SU-DHL-6 (cell line): ENCODE results near the gene STK39.

Source experiments
- H2AFZ ChIP-seq: fragments of 200-600 bp; sonication (generic); 2 replicates; pipeline ENCODE4 v1.6.1; 2014; ENCODE audit warnings: low read depth, mild to moderate bottlenecking, moderate library complexity, mixed read lengths, antibody characterized with exemption, low read length; ENCODE audit not compliant: severe bottlenecking
- H3F3A ChIP-seq: fragments of 200-600 bp; shearing (Covaris generic); 2 replicates; pipeline ENCODE4 v1.6.0; 2016; ENCODE audit warnings: antibody characterized with exemption, mild to moderate bottlenecking; ENCODE audit not compliant: insufficient read depth
- H3K27ac ChIP-seq: fragments of 200-600 bp; sonication (generic); 2 replicates; pipeline ENCODE4 v1.5.1; 2016; ENCODE audit warnings: low read depth, mild to moderate bottlenecking, low read length, moderate library complexity, mixed read lengths
- H3K27me3 ChIP-seq: fragments of 200-600 bp; sonication (generic), shearing (Covaris generic); 2 replicates; pipeline ENCODE4 v1.6.0; 2014; ENCODE audit warnings: mild to moderate bottlenecking, low read length
- H3K36me3 ChIP-seq: fragments of 200-600 bp; sonication (generic); 2 replicates; pipeline ENCODE4 v1.6.1; 2014; ENCODE audit warnings: mild to moderate bottlenecking, low read length, mixed read lengths
- H3K4me2 ChIP-seq: fragments of 300-600, 200-600 bp; shearing (Covaris generic), sonication (generic); 2 replicates; pipeline ENCODE4 v1.6.0; 2014; ENCODE audit warnings: low read length, low read depth, mild to moderate bottlenecking; ENCODE audit not compliant: poor library complexity, severe bottlenecking
- H3K4me3 ChIP-seq: fragments of 200-600 bp; sonication (generic); 2 replicates; pipeline ENCODE4 v1.5.1; 2014; ENCODE audit warnings: antibody characterized with exemption, low read length, mild to moderate bottlenecking, mixed read lengths; ENCODE audit not compliant: insufficient read depth, poor library complexity, severe bottlenecking
- H3K79me2 ChIP-seq: fragments of 200-600 bp; sonication (generic); 2 replicates; pipeline ENCODE4 v1.6.1; 2014; ENCODE audit warnings: mild to moderate bottlenecking, low read length, moderate library complexity; ENCODE audit not compliant: insufficient read depth
- H3K9ac ChIP-seq: fragments of 200-600 bp; sonication (generic); 2 replicates; pipeline ENCODE4 v1.7.0; 2014; ENCODE audit warnings: mild to moderate bottlenecking, low read length
- H3K9me2 ChIP-seq: fragments of 200-600 bp; sonication (generic); replicated peaks from 2 replicates; pipeline ENCODE4 v1.6.1; 2014; ENCODE audit warnings: low read length; ENCODE audit not compliant: insufficient read depth
- H3K9me3 ChIP-seq: fragments of 200-600 bp; sonication (generic); 2 replicates; pipeline ENCODE4 v1.6.1; 2014; ENCODE audit warnings: low read length, mixed read lengths; ENCODE audit not compliant: insufficient read depth
- H4K20me1 ChIP-seq: fragments of 200-600 bp; sonication (generic); 2 replicates; pipeline ENCODE4 v1.6.1; 2014; ENCODE audit warnings: low read depth, mild to moderate bottlenecking, antibody characterized with exemption, low read length, moderate library complexity, mixed read lengths
- EZH2phosphoT487 ChIP-seq: fragments of 200-600 bp; sonication (generic), shearing (Covaris generic); conservative IDR thresholded peaks from 2 replicates; pipeline ENCODE4 v1.6.1; 2018; ENCODE audit warnings: mild to moderate bottlenecking, antibody characterized with exemption, low read length, moderate library complexity, mixed read lengths
- TF ChIP-seq, protein P1 (sequence below): fragments of 200-600 bp; sonication (generic); IDR thresholded peaks from one replicate; pipeline ENCODE4 v1.5.1; 2017; ENCODE audit warnings: antibody characterized with exemption, mild to moderate bottlenecking, low read length, moderate library complexity; ENCODE audit not compliant: insufficient read depth, poor library complexity, severe bottlenecking

Gene STK39

DNA sequence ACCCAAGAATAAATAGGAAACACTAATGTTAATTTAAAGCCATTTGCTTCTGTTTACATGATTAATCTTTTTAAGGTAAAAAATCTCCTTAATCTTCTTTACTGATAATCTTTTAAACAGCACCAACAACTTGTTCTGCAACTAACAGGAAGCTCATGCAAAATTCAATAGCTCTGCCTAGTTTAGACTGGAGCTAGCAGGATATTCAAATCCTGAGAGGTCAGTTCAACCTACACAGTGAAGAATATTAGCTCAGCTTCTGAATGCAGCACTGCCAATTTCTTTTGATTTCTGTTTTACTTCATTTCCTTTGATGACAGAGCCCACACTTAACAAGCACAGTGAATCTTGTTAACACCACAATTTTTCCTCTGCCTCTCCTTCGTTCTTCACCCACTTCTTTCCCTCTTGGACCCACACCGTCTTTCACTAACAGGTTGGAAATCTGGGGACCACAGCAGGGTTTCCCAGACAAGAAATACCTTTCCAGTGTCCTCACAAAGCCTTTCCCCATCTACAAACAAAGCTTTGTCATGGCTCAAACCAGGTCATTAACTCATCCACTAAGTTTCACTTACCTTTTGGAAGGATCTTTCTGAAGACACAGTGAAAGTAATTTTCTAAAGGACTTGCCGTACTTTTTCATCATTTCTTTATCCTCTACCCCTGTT, 109.8 kb downstream of the STK39 start:
- Histone ChIP-seq H3K79me2 (no peaks in the 10 kb centered on the region), H3K27ac (no peak overlapping the region), H3K9me2 (no peaks in the 10 kb centered on the region), H3F3A (peaks cover 3% of the 10 kb centered on the region; the same call in 1 of the 2 replicates), H3K36me3 (no peaks in the 10 kb centered on the region), H3K4me2 (no peak overlapping the region), H3K27me3 (no peaks in the 10 kb centered on the region), H3K4me3 (no peak overlapping the region), H3K9me3 (no peaks in the 10 kb centered on the region), H2AFZ (no peak overlapping the region), H3K9ac (no peak overlapping the region), H4K20me1 (no peaks in the 10 kb centered on the region)
- TF ChIP-seq, protein P1, sequence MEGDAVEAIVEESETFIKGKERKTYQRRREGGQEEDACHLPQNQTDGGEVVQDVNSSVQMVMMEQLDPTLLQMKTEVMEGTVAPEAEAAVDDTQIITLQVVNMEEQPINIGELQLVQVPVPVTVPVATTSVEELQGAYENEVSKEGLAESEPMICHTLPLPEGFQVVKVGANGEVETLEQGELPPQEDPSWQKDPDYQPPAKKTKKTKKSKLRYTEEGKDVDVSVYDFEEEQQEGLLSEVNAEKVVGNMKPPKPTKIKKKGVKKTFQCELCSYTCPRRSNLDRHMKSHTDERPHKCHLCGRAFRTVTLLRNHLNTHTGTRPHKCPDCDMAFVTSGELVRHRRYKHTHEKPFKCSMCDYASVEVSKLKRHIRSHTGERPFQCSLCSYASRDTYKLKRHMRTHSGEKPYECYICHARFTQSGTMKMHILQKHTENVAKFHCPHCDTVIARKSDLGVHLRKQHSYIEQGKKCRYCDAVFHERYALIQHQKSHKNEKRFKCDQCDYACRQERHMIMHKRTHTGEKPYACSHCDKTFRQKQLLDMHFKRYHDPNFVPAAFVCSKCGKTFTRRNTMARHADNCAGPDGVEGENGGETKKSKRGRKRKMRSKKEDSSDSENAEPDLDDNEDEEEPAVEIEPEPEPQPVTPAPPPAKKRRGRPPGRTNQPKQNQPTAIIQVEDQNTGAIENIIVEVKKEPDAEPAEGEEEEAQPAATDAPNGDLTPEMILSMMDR = no peak
- TF ChIP-seq EZH2phosphoT487 = no peak

DNA sequence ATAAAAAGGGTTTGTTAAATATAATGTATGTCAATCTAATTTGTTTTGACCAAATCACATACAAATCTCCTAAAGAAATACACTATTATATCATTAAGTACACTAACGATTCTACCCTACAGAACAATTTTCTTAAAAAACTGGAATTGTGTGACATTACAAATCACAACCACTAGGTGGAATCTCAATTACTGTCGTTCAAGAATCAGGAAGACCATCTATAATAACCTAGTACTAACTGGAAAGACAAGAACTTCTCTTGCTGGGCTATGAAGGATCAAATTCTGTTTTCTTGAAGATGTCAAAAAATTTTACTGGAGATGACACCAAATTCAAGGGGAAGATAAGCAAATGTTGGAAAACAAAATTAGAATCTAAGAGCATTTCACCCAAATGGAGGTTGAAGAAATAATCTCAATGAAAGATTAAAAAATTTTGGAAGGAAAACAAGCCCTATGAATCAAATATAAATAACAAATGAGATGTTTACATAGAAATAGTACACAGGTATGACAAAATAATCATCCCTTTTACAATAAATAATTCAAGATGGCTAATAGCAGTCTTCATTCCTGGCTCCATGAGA, 110.9 kb downstream of the STK39 start:
- H3K36me3 ChIP-seq = no peaks in the 10 kb centered on the region
- no peak overlapping the region for H3K9ac ChIP-seq
- no peak overlapping the region for H3K4me2 ChIP-seq
- peaks cover 3% of the 10 kb centered on the region; the same call in 1 of the 2 replicates for H3F3A ChIP-seq
- no peaks in the 10 kb centered on the region for H3K9me3 ChIP-seq
- no peak overlapping the region for H3K4me3 ChIP-seq
- H3K79me2 ChIP-seq = no peaks in the 10 kb centered on the region
- H3K27me3 ChIP-seq = no peaks in the 10 kb centered on the region
- TF ChIP-seq EZH2phosphoT487 = no peak
- TF ChIP-seq, protein P1 = no peak
- no peaks in the 10 kb centered on the region for H3K9me2 ChIP-seq
- H3K27ac ChIP-seq = no peak overlapping the region
- H4K20me1 ChIP-seq = no peaks in the 10 kb centered on the region
- H2AFZ ChIP-seq = no peak overlapping the region

DNA sequence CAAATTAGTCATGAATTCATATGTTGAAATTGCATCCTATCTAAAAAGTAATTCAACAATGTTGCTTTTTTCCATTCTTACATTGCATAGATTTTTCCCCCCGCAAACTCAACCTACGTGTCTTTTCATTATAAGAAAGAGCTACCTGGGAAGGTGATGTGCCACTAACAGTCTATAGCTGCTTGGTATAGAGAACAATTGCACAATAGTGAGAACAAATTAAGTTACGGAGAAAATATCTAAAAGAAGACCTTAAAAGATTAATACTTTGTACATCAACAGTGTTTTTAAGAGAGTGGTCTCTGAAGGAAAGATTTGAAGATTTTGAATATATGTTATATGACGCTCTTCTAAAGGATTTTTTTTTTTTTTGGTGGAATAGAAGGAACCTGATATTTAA, 111.8 kb downstream of the STK39 start:
- H3K79me2 ChIP-seq = no peaks in the 10 kb centered on the region
- no peak overlapping the region for H3K4me3 ChIP-seq
- H2AFZ ChIP-seq = no peak overlapping the region
- H4K20me1 ChIP-seq = no peaks in the 10 kb centered on the region
- no peaks in the 10 kb centered on the region for H3K9me3 ChIP-seq
- no peak for TF ChIP-seq EZH2phosphoT487
- TF ChIP-seq, protein P1 = no peak
- no peak overlapping the region for H3K9ac ChIP-seq
- peaks cover 3% of the 10 kb centered on the region; the same call in 1 of the 2 replicates for H3F3A ChIP-seq
- H3K27me3 ChIP-seq = no peaks in the 10 kb centered on the region
- H3K36me3 ChIP-seq = no peaks in the 10 kb centered on the region
- H3K4me2 ChIP-seq = no peak overlapping the region
- no peak overlapping the region for H3K27ac ChIP-seq
- H3K9me2 ChIP-seq = no peaks in the 10 kb centered on the region
